ENCODE measurements around the gene OST4. TPM values are rescaled to one million over a fixed set of nuclear protein-coding genes. Genes with fewer than 3 reads are reported as not detected.
"Not testable (repeated sequence)": the region's sequence is repeated elsewhere in the genome, so short reads cannot be mapped to it uniquely, and the experiment has no call there.

The OST4 gene
- 168 and 322 TPM in 2 replicates for polyA plus RNA-seq (2014; cell fraction: cytosol; rRNA removed)
- 122 and 126 TPM in 2 replicates for polyA plus RNA-seq (2014; cell fraction: nucleus; rRNA removed)

GRCh38 chr2:27071277-27071989 lies at the start of gene OST4:
Gene OST4 (minus strand): TSS chr2:27071654.
- DNase-seq (ENCODE audit: low spot score): peak; percentile 83

- DNase-seq (ENCODE audit: low spot score): not testable (repeated sequence)
Measured at GRCh38 chr2:27119330-27119670, 47.8 kb upstream of the OST4 start.

GRCh38 chr2:27118525-27119329 lies 47.3 kb upstream of the OST4 start, which contains the start of gene CGREF1:
Gene CGREF1 (minus strand): TSS chr2:27119128. CDS start chr2:27104366, 14,762 bp downstream.
- DNase-seq (ENCODE audit: low spot score): no peak

- no peak for DNase-seq (ENCODE audit: low spot score)
Measured at GRCh38 chr2:27117995-27118524, 46.6 kb upstream of the OST4 start.

GRCh38 chr2:27115519-27115918 lies 44.1 kb upstream of the OST4 start:
- DNase-seq (ENCODE audit: low spot score): no peak

GRCh38 chr2:27111392-27112078 lies 40.1 kb upstream of the OST4 start:
- DNase-seq (ENCODE audit: low spot score): not testable (repeated sequence)

- DNase-seq (ENCODE audit: low spot score): not testable (repeated sequence)
Measured at GRCh38 chr2:27110603-27111352, 39.3 kb upstream of the OST4 start.

GRCh38 chr2:27109083-27109482 lies 37.6 kb upstream of the OST4 start:
- DNase-seq (ENCODE audit: low spot score): no peak

GRCh38 chr2:27108221-27108620 lies 36.8 kb upstream of the OST4 start:
- DNase-seq (ENCODE audit: low spot score): no peak

GRCh38 chr2:27105981-27106380 lies 34.5 kb upstream of the OST4 start:
- no peak for DNase-seq (ENCODE audit: low spot score)

- no peak for DNase-seq (ENCODE audit: low spot score)
Measured at GRCh38 chr2:27102329-27102728, 30.9 kb upstream of the OST4 start.

GRCh38 chr2:27100036-27100435 lies 28.6 kb upstream of the OST4 start:
- DNase-seq (ENCODE audit: low spot score): no peak

- no peak for DNase-seq (ENCODE audit: low spot score)
Measured at GRCh38 chr2:27099334-27099955, 28.0 kb upstream of the OST4 start.

GRCh38 chr2:27097341-27097740 lies 25.9 kb upstream of the OST4 start:
- no peak for DNase-seq (ENCODE audit: low spot score)

GRCh38 chr2:27096748-27097297 lies 25.4 kb upstream of the OST4 start:
- no peak for DNase-seq (ENCODE audit: low spot score)

GRCh38 chr2:27095745-27096651 lies 24.5 kb upstream of the OST4 start:
- peak; percentile 77 for DNase-seq (ENCODE audit: low spot score)

- DNase-seq (ENCODE audit: low spot score): no peak
Measured at GRCh38 chr2:27095427-27095744, 23.9 kb upstream of the OST4 start.

- no peak for DNase-seq (ENCODE audit: low spot score)
Measured at GRCh38 chr2:27094353-27094984, 23.0 kb upstream of the OST4 start.

Measured in SK-N-DZ (cell line).